ENCODE results near the gene CHD9.

DNA sequence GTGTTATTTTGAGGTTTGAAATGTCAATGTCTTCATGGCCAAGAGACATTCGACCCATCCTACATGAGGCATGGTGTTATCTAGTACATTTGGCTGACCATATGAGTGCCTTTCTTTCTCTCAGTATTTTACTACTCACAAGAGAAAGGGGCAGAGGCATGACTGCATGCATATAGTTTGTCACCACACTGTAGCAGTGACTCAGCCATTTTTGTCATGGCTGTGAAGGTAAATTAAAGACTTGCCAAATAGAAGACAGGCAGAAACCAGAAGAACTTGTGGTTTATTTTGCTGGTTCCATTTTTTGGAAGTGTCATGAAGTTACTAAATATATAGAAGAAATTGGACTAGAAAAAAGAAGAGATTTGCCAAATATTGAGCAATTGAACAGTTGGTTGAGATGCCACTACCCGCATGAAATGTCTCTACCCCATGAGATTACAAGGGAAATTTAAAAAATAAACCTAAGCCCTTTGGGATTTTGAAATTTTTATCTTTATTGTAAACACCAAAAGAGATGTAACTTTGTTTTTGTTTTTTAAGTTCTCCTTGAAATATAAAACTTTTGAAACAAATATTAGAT lies 170.3 kb downstream of the CHD9 start:
- TF ChIP-seq, protein P1, sequence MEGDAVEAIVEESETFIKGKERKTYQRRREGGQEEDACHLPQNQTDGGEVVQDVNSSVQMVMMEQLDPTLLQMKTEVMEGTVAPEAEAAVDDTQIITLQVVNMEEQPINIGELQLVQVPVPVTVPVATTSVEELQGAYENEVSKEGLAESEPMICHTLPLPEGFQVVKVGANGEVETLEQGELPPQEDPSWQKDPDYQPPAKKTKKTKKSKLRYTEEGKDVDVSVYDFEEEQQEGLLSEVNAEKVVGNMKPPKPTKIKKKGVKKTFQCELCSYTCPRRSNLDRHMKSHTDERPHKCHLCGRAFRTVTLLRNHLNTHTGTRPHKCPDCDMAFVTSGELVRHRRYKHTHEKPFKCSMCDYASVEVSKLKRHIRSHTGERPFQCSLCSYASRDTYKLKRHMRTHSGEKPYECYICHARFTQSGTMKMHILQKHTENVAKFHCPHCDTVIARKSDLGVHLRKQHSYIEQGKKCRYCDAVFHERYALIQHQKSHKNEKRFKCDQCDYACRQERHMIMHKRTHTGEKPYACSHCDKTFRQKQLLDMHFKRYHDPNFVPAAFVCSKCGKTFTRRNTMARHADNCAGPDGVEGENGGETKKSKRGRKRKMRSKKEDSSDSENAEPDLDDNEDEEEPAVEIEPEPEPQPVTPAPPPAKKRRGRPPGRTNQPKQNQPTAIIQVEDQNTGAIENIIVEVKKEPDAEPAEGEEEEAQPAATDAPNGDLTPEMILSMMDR (IDR thresholded peaks at IDR 0.05 in 4 of 5, conservative IDR thresholded peaks at IDR 0.05 in 1 of 5) = no peak
- no peak for TF ChIP-seq POLR2A (IDR thresholded peaks at IDR 0.05)

Data from gastrocnemius medialis (tissue), 4 donors.